RWPE2 (cell line): ENCODE measurements around the gene RNF223.

ENCODE experiments used
- ATAC-seq: fragments of 200-7000 bp; cut with Tn5 transposase; 3 replicates; pipeline ENCODE4 v1.9.1; 2021; ENCODE audit warnings: low read depth
- DNase-seq: peaks from one replicate; pipeline ENCODE4 v3.0.0-alpha.2; 2020; ENCODE audit warnings: low spot score
- H3K27ac ChIP-seq: fragments of 450-650 bp; 2 replicates; pipeline ENCODE4 v1.5.1; 2017; ENCODE audit warnings: mild to moderate bottlenecking; ENCODE audit not compliant: poor library complexity, severe bottlenecking
- H3K27me3 ChIP-seq: fragments of 250-450 bp; sonication (Bioruptor Pico); 2 replicates; pipeline ENCODE4 v1.5.1; 2021; ENCODE audit warnings: mild to moderate bottlenecking, moderate library complexity; ENCODE audit not compliant: insufficient read depth, poor library complexity, severe bottlenecking
- H3K36me3 ChIP-seq: fragments of 250-450 bp; sonication (Bioruptor Pico); 2 replicates; pipeline ENCODE4 v1.5.1; 2020; ENCODE audit warnings: low read depth, mild to moderate bottlenecking, moderate library complexity
- H3K4me1 ChIP-seq: fragments of 250-450 bp; sonication (Bioruptor Pico); 2 replicates; pipeline ENCODE4 v1.5.1; 2021; ENCODE audit warnings: mild to moderate bottlenecking, moderate library complexity; ENCODE audit not compliant: insufficient read depth, poor library complexity, severe bottlenecking
- H3K4me3 ChIP-seq: fragments of 250-450 bp; sonication (Bioruptor Pico); 2 replicates; pipeline ENCODE4 v1.5.1; 2021; ENCODE audit warnings: mild to moderate bottlenecking, moderate library complexity; ENCODE audit not compliant: severe bottlenecking
- H3K9me3 ChIP-seq: fragments of 250-450 bp; sonication (Bioruptor Pico); 2 replicates; pipeline ENCODE4 v1.5.1; 2021; ENCODE audit warnings: mild to moderate bottlenecking, moderate library complexity; ENCODE audit not compliant: severe bottlenecking
- TF ChIP-seq, protein P1 (sequence below): fragments of 450-650 bp; IDR thresholded peaks from one replicate; pipeline ENCODE4 v1.5.1; 2017; ENCODE audit warnings: mild to moderate bottlenecking, moderate library complexity; ENCODE audit not compliant: poor library complexity, severe bottlenecking

The RNF223 gene

DNA sequence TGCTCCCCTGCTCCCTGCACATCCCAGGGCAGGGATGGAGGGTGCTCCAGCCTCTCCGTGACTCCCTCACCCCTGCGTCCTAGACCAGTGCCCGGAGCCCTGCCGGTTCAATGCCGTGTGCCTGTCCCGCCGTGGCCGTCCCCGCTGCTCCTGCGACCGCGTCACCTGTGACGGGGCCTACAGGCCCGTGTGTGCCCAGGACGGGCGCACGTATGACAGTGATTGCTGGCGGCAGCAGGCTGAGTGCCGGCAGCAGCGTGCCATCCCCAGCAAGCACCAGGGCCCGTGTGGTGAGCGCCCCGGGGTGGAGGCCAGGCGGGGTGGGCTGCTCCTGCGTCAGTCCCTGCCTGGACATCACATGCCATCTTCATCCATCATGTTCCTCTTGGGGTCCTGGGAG lies 32.2 kb downstream of the RNF223 start:
- Histone ChIP-seq H3K27ac (no peak overlapping the region), H3K27me3 (no peaks in the 10 kb centered on the region), H3K4me1 (no peaks in the 10 kb centered on the region), H3K36me3 (peaks cover 55% of the 10 kb centered on the region), H3K4me3 (no peak overlapping the region), H3K9me3 (no peaks in the 10 kb centered on the region)
- ATAC-seq (no peak), DNase-seq (no peak)
- TF ChIP-seq, protein P1, sequence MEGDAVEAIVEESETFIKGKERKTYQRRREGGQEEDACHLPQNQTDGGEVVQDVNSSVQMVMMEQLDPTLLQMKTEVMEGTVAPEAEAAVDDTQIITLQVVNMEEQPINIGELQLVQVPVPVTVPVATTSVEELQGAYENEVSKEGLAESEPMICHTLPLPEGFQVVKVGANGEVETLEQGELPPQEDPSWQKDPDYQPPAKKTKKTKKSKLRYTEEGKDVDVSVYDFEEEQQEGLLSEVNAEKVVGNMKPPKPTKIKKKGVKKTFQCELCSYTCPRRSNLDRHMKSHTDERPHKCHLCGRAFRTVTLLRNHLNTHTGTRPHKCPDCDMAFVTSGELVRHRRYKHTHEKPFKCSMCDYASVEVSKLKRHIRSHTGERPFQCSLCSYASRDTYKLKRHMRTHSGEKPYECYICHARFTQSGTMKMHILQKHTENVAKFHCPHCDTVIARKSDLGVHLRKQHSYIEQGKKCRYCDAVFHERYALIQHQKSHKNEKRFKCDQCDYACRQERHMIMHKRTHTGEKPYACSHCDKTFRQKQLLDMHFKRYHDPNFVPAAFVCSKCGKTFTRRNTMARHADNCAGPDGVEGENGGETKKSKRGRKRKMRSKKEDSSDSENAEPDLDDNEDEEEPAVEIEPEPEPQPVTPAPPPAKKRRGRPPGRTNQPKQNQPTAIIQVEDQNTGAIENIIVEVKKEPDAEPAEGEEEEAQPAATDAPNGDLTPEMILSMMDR = no peak

DNA sequence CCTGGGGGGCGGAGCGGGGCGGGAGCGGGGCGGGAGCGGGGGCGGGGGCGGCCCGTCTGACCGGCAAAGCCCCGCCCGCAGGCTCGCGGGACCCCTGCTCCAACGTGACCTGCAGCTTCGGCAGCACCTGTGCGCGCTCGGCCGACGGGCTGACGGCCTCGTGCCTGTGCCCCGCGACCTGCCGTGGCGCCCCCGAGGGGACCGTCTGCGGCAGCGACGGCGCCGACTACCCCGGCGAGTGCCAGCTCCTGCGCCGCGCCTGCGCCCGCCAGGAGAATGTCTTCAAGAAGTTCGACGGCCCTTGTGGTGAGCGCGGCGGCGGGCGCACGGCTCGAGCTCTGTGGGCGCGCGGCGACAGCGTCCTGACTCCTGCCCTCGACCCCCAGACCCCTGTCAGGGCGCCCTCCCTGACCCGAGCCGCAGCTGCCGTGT lies 33.0 kb downstream of the RNF223 start:
- Histone ChIP-seq H3K4me1 (no peaks in the 10 kb centered on the region), H3K4me3 (no peak overlapping the region), H3K27me3 (no peaks in the 10 kb centered on the region), H3K36me3 (peaks cover 51% of the 10 kb centered on the region), H3K27ac (no peak overlapping the region), H3K9me3 (no peaks in the 10 kb centered on the region)
- TF ChIP-seq, protein P1 = no peak
- DNase-seq (no peak), ATAC-seq (no peak)

DNA sequence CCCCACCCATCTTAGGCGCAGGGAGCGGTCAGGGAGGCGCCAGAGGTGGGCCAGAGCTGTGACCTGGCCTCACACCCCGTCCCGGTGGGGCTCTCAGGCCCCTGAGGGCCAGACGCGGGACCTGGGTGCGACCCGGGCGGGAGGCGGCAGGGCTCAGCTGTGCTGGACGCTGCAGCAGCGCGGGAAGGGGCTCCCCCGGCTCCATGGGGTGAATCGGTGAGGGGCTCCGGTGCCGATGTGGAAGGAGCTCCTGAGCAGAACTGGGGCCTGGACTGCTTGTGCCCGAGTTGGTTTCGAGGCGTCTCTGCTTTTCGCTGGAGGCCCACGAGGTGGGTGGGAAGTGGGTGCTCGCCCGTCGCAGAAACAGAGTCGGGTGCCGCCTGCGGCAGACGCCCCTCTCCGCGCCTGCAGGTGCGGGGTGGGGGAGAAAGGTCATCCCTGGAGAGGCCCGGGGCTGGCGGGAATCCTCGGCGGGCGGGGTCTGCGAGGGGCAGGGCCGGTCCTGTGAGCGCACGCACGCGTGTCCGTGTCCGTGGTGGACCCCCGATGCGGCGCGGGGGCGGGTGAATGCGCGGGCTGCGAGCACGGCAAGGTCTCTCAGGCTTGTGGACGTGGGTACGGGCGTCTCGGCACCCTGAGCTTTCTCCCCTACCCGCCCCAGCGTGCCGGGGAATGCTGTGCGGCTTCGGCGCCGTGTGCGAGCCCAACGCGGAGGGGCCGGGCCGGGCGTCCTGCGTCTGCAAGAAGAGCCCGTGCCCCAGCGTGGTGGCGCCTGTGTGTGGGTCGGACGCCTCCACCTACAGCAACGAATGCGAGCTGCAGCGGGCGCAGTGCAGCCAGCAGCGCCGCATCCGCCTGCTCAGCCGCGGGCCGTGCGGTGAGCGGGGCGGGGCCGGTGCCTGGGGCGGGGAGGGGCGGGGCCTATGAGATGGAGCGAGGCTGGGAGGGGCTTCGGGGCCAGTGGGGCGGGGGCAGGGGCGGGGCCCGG lies 33.8 kb downstream of the RNF223 start:
- Histone ChIP-seq H3K4me1 (no peaks in the 10 kb centered on the region), H3K27me3 (no peaks in the 10 kb centered on the region), H3K36me3 (peaks cover 51% of the 10 kb centered on the region), H3K27ac (peak overlapping the region; percentile 24), H3K4me3 (no peak overlapping the region), H3K9me3 (no peaks in the 10 kb centered on the region)
- TF ChIP-seq, protein P1 = no peak
- ATAC-seq (peak; percentile 81), DNase-seq (peak; percentile 90)

DNA sequence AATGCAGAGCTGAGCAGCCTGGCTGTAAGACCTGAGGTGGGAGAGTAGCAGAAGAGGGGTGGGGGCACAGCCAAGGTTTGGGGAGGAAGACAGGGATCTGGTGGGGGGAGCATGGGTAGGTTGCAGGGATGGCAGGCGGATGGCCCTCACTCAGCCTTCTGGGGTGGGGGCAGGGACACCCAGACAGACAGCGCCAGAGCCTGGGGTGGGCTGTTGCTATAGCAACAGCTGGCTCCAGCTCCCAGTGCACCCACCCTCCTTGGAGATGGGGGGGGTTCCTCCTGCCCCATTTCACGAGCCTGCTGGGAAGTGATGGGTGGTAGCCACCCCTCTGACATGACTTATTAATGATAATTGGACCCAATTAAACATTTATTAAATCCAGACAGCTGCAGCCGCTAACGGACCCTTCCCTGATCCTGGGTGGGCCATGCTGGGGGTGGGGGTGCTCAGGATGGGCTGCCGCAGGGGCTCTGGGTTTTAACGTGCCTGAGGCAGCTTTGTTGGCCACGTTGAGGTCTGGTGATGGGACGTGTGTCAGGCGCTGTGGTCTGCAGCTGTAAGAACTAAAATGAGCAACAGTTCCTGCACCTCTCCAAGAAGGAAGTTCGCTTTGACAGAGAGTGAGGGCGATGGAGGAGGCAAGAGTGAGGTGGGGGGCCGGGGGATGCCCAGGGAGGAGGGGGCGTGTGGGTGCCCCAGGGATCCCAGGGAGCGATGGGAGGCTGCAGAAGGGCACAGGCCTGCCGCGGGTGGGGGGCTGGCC lies 34.8 kb downstream of the RNF223 start:
- H3K9me3 ChIP-seq = no peaks in the 10 kb centered on the region
- DNase-seq = no peak
- H3K27ac ChIP-seq = no peak overlapping the region
- H3K36me3 ChIP-seq = peaks cover 49% of the 10 kb centered on the region
- no peaks in the 10 kb centered on the region for H3K27me3 ChIP-seq
- TF ChIP-seq, protein P1 = no peak
- no peak for ATAC-seq
- no peak overlapping the region for H3K4me3 ChIP-seq
- no peaks in the 10 kb centered on the region for H3K4me1 ChIP-seq
